Thyroid gland (tissue), 4 donors: ENCODE results near the gene SENP2.

Experiments
- POLR2A ChIP-seq, 2 donors: fragments of 450-650 bp; IDR thresholded peaks; one replicate each; pipeline ENCODE4 v1.6.1; 2017; ENCODE audit warnings: antibody characterized with exemption in 2 of 2, mild to moderate bottlenecking in 2 of 2, moderate library complexity in 1 of 2
- TF ChIP-seq, protein P1 (sequence below), 6 experiments: fragments of 200-600 bp in 3 of 6; fragments of 450-650 bp in 3 of 6; sonication (generic) in 3 of 6; IDR thresholded peaks; one replicate each; pipeline ENCODE4 v1.5.1; 2016 to 2019; ENCODE audit warnings: antibody characterized with exemption in 6 of 6, mild to moderate bottlenecking in 2 of 6, inconsistent platforms in 1 of 6, moderate library complexity in 1 of 6

DNA sequence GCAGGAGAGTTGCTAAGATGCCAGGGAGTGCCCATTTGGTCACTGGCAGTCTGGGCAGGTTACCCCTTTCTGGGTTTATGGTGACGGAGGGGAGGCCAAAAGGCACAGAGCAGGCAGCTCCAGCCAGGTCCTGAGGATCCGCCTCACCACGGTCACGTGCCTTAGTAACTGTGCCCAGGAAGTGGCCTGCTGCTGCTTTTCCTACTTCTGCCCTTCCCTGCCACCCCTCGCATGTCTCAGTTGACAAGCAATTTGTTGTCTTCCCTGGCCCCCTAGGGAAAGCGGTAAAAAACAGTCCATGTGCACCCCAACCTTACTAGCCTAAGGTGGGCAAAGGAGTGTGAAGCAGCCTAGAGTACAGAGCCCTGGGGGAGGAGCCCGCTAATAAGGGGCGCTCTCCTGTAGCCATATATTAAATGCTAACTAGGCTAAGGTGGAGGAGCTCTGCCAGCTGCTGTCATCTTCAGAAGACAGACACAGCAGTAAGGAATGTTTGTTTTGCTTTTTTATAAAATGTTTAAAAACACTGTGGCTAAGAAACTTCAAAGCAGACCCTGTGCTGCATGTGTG is 24.6 kb upstream of the SENP2 start:
- TF ChIP-seq, protein P1, sequence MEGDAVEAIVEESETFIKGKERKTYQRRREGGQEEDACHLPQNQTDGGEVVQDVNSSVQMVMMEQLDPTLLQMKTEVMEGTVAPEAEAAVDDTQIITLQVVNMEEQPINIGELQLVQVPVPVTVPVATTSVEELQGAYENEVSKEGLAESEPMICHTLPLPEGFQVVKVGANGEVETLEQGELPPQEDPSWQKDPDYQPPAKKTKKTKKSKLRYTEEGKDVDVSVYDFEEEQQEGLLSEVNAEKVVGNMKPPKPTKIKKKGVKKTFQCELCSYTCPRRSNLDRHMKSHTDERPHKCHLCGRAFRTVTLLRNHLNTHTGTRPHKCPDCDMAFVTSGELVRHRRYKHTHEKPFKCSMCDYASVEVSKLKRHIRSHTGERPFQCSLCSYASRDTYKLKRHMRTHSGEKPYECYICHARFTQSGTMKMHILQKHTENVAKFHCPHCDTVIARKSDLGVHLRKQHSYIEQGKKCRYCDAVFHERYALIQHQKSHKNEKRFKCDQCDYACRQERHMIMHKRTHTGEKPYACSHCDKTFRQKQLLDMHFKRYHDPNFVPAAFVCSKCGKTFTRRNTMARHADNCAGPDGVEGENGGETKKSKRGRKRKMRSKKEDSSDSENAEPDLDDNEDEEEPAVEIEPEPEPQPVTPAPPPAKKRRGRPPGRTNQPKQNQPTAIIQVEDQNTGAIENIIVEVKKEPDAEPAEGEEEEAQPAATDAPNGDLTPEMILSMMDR (IDR thresholded peaks at IDR 0.05): peak in 1 of 6 experiments; percentile 6
- TF ChIP-seq POLR2A (IDR thresholded peaks at IDR 0.05): no peak
